GM19351 (cell line): ENCODE measurements around the gene TRMT44.
A peak's percentile ranks its signal among the peaks of the same experiment; 100 is the strongest.

Experiments
- ATAC-seq: cut with Tn5 transposase; IDR thresholded peaks from one replicate; pipeline ENCODE4 v1.9.1; 2021; ENCODE audit warnings: mild to moderate bottlenecking, moderate library complexity; ENCODE audit not compliant: unreplicated experiment

Gene TRMT44

DNA sequence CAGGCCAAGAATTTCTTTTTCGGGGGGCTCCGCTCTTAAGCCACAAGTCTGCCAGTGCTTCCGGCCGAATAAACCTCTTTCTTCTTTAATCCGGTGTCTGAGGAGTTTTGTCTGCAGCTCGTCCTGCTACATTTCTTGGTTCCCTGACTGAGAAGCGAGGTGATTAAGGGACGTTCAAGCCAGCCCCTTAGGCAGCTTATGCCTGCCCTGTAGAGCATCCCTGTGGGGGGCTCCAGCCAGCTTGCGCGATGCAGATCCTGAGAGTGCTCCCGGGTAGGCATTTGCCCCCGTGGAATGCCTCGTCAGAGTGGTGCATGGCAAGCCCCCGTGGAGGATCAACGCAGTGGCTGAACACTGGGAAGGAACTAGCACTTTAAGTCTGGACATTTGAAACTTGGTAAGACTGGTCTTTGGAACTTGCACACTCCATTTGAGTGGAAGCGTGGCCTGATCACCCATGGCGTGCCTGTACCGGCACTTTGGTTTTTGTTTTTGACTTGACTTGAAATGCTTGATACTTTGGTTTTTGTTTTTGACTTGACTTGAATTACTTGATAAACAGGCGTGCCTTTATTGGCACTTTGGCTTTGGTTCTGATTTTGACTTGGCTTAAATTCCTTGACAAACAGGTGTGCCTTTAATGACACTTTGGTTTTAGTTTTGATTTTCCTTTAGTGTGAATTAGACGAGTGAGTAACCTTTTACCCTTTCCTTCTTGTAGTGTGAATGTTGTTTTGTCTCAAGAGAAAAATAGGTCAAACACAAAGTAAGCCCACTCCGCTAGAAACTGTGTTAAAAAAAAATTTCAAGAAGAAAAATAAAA lies 6.1 kb upstream of the TRMT44 start:
- ATAC-seq: no peak

DNA sequence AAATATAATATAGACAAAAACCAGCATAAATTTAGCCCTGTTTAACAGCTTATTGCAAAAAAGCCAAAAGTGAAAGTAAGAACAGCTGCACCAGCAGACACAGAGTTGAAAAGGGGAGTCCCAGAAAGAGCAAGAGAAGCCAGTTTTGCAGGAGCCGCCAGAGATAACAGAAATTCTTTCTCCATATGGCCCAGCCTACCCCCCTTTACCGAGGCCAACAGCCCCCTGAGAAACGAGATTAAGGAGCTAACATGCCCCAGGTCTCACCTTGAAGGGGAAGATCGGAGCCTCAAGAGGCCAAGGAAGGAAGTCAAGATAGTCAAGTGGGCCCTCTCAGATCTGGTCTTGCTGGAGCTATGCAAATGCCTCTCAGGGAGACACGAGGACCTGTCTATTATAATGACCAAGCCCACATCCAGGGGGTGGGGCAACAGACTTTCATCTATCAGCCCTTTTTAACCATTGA lies 4.9 kb upstream of the TRMT44 start:
- ATAC-seq: peak; percentile 62

DNA sequence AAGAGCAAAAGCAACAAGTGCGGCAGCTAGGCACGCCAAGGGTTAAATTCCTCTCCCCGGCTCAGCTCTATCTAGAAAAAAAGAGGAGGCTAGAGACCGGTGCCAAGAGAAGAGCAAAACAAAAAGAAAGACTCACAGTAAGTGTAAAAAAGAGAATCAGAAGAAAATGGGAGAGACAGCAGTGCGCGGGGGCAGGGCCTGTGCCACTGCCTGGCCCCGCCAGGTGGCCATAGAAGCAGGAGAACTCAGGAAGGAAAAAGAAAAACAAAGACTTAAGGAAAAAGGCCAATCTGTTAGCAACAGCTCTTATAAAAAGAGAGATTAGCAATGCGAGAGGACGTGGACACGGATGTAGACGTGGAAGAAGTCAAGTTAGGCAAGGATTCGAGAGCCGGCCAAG lies 3.3 kb upstream of the TRMT44 start:
- no peak for ATAC-seq

DNA sequence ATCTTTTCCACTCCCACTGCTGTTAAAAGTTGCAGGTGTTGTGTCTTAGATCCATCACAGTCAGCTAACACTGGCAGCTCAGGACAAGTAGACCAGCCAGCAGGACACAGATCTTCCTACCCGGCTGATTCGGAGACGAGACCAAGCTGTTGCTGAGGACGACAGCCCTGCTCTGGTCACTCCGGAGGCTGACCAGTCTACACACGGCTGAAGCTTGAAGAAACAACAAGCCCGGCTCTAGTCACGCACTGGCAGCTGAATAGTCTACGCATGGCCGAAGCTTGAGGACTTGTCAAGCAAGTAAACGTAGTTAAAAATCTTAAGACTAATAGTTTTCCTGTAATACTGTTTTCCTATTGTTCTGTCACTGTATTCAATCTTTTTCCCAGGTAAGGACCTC lies 1.8 kb upstream of the TRMT44 start:
- no peak for ATAC-seq

DNA sequence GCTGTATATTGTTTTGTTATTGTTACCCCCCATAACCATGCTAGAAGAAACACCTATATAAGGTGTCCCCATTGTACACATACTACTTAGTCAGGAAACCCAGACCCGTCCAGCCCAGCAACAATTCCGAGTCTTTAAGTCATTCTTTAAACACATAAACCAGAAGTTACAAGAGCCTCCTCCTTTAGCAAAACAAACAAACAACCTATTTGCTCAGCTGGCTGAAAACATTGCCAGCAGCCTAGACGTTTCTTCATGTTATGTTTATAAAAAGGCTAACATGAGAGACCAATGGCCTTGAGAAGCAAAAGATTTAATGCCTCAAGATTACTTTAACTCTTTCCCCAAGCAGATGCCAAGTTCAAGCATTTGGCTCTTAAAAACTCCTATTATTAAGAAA lies 1.4 kb upstream of the TRMT44 start:
- ATAC-seq: no peak

DNA sequence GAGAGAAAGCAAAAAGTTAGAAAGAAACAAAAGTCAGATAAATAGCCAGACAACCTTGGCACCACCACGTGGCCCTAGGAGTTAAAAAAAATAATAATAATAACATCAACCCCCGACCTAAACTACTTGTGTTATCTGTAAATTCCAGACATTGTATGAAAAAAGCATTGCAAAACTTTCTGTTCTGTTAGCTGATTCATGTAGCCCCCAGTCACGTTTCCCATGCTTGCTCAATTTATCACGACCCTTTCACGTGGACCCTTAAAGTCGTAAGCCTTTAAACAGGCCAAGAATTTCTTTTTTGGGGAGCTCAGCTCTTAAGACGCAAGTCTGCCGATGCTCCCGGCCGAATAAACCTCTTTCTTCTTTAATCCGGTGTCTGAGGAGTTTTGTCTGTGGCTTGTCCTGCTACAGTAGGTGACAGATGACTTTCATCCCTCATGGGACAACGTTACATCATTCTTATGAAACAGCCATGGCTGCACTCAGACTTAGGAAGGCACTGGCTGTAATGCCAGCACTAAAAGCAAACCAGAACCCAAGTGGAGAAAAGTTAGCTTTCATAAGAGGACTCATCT lies 574 bp upstream of the TRMT44 start:
- peak; percentile 24 for ATAC-seq

DNA sequence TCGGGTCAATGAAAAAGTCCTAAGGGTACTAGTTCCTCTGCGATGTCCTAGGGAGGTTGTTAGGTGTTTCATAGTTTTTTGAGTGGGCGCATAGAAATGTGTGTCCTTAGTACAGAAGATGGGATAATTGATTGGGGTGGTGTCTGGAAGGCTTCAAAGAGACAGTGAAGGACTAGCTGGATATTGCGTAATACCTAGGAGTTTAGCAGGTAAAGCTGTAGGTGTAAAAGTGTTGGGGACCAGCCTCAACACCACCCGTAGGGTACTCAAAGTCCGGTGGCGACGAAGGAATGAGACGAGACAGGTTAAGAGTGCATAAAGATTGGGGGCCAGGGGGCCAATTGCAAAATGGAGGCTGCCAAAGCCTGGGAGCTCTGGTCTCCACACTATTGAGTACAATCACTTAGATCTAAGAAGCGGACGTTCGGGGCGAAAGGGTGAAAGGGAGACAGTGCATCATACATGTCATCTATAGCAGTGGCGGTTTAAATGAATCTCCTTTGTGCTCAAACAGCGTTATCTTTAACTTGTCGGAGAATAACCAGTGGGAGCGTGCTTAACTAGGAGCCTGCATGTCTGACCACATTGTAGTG lies 1.0 kb downstream of the TRMT44 start:
- ATAC-seq: no peak

DNA sequence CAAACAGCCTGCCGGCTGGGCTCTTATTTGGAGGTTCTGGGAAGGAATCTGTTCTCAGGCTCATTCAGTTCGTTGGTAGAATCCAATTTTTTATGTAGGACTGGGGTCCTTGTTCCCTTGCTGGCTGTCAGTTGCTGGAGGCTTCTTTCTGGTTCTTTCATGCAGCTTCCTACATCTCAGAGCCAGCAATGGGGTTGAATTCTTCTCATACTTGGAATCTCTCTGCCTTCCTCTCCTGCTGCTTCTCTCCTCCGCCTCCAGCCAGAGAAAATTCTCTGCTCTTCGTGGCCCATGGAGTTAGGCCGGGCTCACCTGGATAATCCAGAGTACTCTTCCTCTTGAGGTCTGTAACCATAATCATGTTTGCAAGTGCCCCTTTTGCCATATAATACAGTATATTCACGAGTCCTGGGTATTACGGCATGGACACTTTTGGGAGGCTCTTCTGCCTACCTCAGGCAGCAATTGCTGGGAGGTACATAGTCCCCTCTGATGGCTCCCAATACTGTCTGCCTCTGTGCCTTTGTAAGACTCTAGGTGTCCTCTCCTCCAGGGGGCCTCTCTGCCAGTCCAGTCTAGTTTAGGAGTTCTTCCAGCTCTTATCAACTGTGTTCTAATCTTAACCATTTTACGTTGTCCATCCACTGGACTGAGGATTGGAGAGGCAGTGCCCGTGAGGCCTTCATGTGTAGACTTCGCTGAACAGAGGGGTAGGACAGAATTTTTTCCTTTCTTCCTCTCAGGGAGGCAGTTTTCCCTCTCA lies 2.2 kb downstream of the TRMT44 start:
- ATAC-seq: no peak

- ATAC-seq: no peak
Measured at GRCh38 chr4:8443801-8444200, 3.2 kb downstream of the TRMT44 start.

DNA sequence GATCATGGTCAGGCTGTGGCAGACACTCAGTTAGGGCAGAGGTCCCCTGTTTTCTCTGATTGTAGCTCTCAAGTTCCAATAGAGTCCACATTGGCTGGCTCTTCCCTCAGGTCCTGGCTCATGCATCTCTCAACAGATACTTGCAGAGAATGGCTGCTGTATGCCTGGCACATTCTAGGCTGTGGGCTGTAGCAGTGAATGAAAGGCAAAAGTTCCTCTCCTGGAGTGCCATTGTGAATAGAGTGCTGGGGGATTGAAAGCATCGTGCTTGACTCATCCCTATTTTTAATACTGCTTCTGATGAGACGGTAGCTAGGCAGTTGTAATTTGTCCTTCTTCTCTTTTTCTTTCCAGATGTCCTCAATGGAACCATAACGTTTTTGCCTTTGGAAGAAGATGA lies 5.5 kb downstream of the TRMT44 start:
- no peak for ATAC-seq

- ATAC-seq: no peak
Measured at GRCh38 chr4:8451440-8452182, 11.0 kb downstream of the TRMT44 start.

GRCh38 chr4:8453957-8454356 lies 13.4 kb downstream of the TRMT44 start:
- ATAC-seq: no peak

GRCh38 chr4:8457646-8458252 lies 17.2 kb downstream of the TRMT44 start:
- no peak for ATAC-seq

GRCh38 chr4:8459867-8460445 lies 19.4 kb downstream of the TRMT44 start:
- no peak for ATAC-seq

DNA sequence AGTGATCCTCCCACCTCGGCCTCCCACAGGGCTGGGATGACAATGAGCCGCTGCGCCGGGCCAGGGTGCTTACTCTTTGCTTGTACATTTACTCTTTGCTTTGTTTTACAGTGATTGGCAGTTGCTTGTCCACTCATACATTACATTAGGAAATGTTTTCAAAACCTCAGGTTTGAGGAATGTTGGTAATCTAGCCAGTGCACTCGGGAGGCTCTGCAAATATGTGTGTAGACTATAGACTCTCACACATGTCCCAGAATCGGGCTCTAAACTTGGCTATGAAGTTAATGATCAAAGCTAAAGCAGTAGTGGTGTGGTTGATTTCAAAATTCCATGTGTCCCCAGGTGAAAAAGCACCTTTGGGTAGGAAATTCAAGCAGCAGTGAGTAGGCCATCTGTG lies 20.5 kb downstream of the TRMT44 start:
- ATAC-seq: no peak

- ATAC-seq: no peak
Measured at GRCh38 chr4:8461616-8462015, 21.0 kb downstream of the TRMT44 start.

- no peak for ATAC-seq
Measured at GRCh38 chr4:8463811-8464210, 23.2 kb downstream of the TRMT44 start.

GRCh38 chr4:8464381-8464780 lies 23.8 kb downstream of the TRMT44 start:
- no peak for ATAC-seq

GRCh38 chr4:8465615-8466611 lies 25.3 kb downstream of the TRMT44 start:
- ATAC-seq: no peak
